HepG2 (cell line): ENCODE results near the gene CFAP119. TPM values are rescaled to one million over a fixed set of nuclear protein-coding genes. Genes with fewer than 3 reads are reported as not detected.

ENCODE experiments used
- GATAD1 ChIP-seq: IDR thresholded peaks from 2 replicates; pipeline ENCODE4 v1.6.1; 2016; ENCODE audit warnings: missing genetic modification reagents, missing compliant biosample characterization
- HMGXB3 ChIP-seq: sonication (generic); formaldehyde crosslinking; IDR thresholded peaks from 2 replicates; pipeline ENCODE4 v1.4.0; 2020; ENCODE audit warnings: missing genetic modification reagents, borderline replicate concordance
- HNRNPLL ChIP-seq: fragments of 200-400 bp; formaldehyde crosslinking; IDR thresholded peaks from 2 replicates; pipeline ENCODE4 v1.6.1; 2017; ENCODE audit warnings: mild to moderate bottlenecking, low read depth, low read length; ENCODE audit not compliant: poor library complexity, severe bottlenecking
- HOXD1 ChIP-seq: sonication (generic); formaldehyde crosslinking; IDR thresholded peaks from 2 replicates; pipeline ENCODE4 v1.5.0; 2020; ENCODE audit warnings: missing genetic modification reagents
- MEIS2 ChIP-seq: sonication (generic); formaldehyde crosslinking; IDR thresholded peaks from 2 replicates; pipeline ENCODE4 v1.9.0; 2021; ENCODE audit warnings: mild to moderate bottlenecking, missing genetic modification reagents
- NBN ChIP-seq: fragments of 450-650 bp; conservative IDR thresholded peaks from 2 replicates; pipeline ENCODE4 v1.6.1; 2017
- NR1H2 ChIP-seq: sonication (generic); formaldehyde crosslinking; IDR thresholded peaks from 2 replicates; pipeline ENCODE4 v1.8.1; 2022; ENCODE audit warnings: low read depth, missing genetic modification reagents, borderline replicate concordance
- RFXAP ChIP-seq: sonication (generic); formaldehyde crosslinking; IDR thresholded peaks from 2 replicates; pipeline ENCODE4 v1.4.0; 2020; ENCODE audit warnings: missing genetic modification reagents, borderline replicate concordance
- SATB2 ChIP-seq: sonication (generic); formaldehyde crosslinking; IDR thresholded peaks from 2 replicates; pipeline ENCODE4 v1.5.0; 2020; ENCODE audit warnings: missing genetic modification reagents
- ZBTB44 ChIP-seq: sonication (generic); formaldehyde crosslinking; IDR thresholded peaks from 2 replicates; pipeline ENCODE4 v1.4.0; 2020; ENCODE audit warnings: missing genetic modification reagents
- ZFY ChIP-seq: sonication (generic); formaldehyde crosslinking; IDR thresholded peaks from 2 replicates; pipeline ENCODE4 v1.4.0; 2020; ENCODE audit warnings: missing genetic modification reagents
- ZNF18 ChIP-seq: sonication (generic); formaldehyde crosslinking; IDR thresholded peaks from 2 replicates; pipeline ENCODE4 v1.8.0; 2022; ENCODE audit warnings: mild to moderate bottlenecking, missing genetic modification reagents; ENCODE audit not compliant: insufficient replicate concordance
- ZNF3 ChIP-seq: IDR thresholded peaks from 2 replicates; pipeline ENCODE4 v1.7.0; 2017; ENCODE audit warnings: inconsistent platforms
- ZNF362 ChIP-seq: sonication (generic); formaldehyde crosslinking; IDR thresholded peaks from 2 replicates; pipeline ENCODE4 v1.4.0; 2020; ENCODE audit warnings: missing genetic modification reagents, mild to moderate bottlenecking, borderline replicate concordance
- ZNF574 ChIP-seq: sonication (generic); formaldehyde crosslinking; IDR thresholded peaks from 2 replicates; pipeline ENCODE4 v1.4.0; 2020; ENCODE audit warnings: missing genetic modification reagents
- ZNF747 ChIP-seq: sonication (generic); formaldehyde crosslinking; IDR thresholded peaks from 2 replicates; pipeline ENCODE4 v1.8.1; 2023; ENCODE audit warnings: missing genetic modification reagents, mild to moderate bottlenecking, borderline replicate concordance
- ZNF792 ChIP-seq: IDR thresholded peaks from 2 replicates; pipeline ENCODE4 v1.6.1; 2016
- polyA plus RNA-seq, 8 experiments: library from polyadenylated mRNA; depleted of rRNA in 3 of 8; stranded (reverse) in 7 of 8; unstranded in 1 of 8; fragments of >200 nt; fragmentation: Illumina TruSeq in 4 of 8; extraction: Trizol in 4 of 8; gene quantifications; 2 replicates each; pipeline versions ENCODE4 v1.2.1 to v1.2.3, GENCODE V29; 2011 to 2016; ENCODE audit warnings: low read depth in 4 of 8, missing spikeins in 1 of 8, mixed read lengths in 1 of 8; ENCODE audit not compliant: insufficient read depth in 1 of 8
- total RNA-seq, 5 experiments: library from RNA; depleted of rRNA; stranded (reverse); fragments of >200 nt; fragmentation: Illumina TruSeq; extraction: Trizol; gene quantifications; 2 replicates each; pipeline ENCODE4 v1.2.3, GENCODE V29; 2016; ENCODE audit warnings: low read depth in 1 of 5

Gene CFAP119
- total and polyA plus RNA-seq, 2 of the 13 experiments (the other 11 are each of a cell fraction or from before 2014, with no cell fraction given), result 6.4 TPM

- TF ChIP-seq ZNF574 (CRISPR knock-in tag) (peak; percentile 85), RFXAP (CRISPR knock-in tag) (peak; percentile 97), ZBTB44 (CRISPR knock-in tag) (no peak), ZNF3 (CRISPR knock-in tag) (no peak), ZFY (CRISPR knock-in tag) (peak; percentile 75), NR1H2 (CRISPR knock-in tag) (no peak), ZNF792 (CRISPR knock-in tag) (peak; percentile 49; the same call in 1 of the 2 replicates), HMGXB3 (CRISPR knock-in tag) (peak; percentile 84), ZNF18 (CRISPR knock-in tag) (no peak), ZNF362 (CRISPR knock-in tag) (no peak), HNRNPLL (peak; percentile 85), GATAD1 (CRISPR knock-in tag) (peak; percentile 91), HOXD1 (CRISPR knock-in tag) (peak; percentile 90), MEIS2 (CRISPR knock-in tag) (peak; percentile 31; the same call in 1 of the 2 replicates), ZNF747 (CRISPR knock-in tag) (peak; percentile 87; the same call in 1 of the 2 replicates), SATB2 (CRISPR knock-in tag) (no peak), NBN (no peak)
These were observed 13.8 kb downstream of the CFAP119 start, which contains the start of gene PHKG2 (continued) for GRCh38 chr16:30747799-30748633.
